NCI-H2196 (cell line): ENCODE results near the gene FBXO41.

Experiments
- DNase-seq: peaks from one replicate; lab custom pipeline; 2025; ENCODE audit not compliant: unreplicated experiment; lab: John Stamatoyannopoulos, UW

Gene FBXO41

DNA sequence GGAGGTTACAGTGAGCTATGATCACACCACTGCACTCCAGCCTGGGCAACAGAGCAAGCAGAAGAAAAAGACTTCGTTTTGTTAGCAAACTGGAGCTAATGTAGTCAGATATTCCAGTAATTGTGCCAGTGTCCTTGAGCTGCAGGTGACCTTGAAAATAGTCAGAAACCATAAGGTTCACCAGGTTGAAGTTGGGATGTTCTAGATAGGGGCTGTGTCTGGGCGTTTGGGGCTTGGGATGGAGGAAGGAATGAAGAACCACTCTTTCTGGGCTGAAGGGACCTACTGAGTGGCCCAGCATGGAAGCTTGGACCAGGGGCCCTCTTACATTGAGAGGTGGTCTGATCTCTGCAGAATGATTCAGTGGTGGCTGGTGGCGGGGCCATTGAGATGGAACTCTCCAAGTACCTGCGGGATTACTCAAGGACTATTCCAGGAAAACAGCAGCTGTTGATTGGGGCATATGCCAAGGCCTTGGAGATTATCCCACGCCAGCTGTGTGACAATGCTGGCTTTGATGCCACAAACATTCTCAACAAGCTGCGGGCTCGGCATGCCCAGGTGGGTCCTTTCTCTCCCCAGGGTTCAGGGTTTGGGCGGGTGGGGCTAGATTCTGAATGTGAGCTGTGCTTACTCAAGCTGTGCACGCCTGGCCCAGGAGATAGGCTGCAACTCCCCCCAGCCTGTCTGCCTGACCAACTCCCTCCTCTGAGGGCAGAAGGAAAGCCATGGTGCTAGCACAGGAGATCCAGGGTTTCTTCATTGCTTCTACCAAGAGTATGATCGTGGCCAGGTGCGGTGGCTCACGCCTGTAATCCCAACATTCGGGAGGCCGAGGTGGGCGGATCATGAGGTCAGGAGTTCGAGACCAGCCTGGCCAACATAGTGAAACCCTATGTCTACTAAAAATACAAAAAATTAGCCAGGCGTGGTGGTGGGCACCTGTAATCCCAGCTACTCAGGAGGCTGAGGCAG is 33.1 kb downstream of the FBXO41 start:
- no peak for DNase-seq

DNA sequence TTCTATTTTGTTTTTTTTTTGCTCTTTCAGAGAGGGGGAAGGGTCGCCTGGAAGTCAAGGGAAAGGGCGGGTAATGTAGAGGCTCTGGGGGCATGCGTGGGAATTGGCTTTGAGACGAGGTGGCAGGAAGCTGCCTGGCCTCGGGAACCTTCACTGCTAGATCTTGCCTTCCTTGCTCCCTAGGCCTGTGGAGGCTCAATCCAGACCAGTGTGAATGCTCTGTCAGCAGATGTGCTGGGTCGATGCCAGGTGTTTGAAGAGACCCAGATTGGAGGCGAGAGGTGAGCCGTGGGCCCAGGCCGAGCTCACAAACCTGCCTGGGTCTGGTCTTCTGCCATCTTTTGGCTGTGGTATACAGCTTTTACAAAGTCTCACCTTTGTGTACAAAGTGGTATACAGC is 34.6 kb downstream of the FBXO41 start:
- no peak for DNase-seq

DNA sequence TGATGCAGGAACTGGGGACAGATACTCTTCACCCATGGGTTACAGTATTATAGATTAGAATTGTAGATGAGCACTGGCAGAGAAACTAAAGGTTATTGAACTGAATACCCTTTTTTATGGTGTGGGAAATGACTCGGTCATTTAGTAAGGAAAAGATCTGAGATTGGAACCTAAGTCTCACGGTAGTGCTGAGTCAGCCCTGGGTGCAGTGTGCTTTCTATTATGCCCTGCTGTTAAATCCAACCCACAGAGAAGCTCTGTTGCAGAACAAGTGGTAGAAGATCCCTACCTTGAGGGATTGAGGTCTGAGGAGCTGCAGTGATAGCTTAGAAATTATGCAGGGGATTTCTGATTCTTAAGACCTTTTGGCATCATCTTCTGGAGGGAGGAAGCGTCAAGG is 37.4 kb downstream of the FBXO41 start:
- DNase-seq = no peak

DNA sequence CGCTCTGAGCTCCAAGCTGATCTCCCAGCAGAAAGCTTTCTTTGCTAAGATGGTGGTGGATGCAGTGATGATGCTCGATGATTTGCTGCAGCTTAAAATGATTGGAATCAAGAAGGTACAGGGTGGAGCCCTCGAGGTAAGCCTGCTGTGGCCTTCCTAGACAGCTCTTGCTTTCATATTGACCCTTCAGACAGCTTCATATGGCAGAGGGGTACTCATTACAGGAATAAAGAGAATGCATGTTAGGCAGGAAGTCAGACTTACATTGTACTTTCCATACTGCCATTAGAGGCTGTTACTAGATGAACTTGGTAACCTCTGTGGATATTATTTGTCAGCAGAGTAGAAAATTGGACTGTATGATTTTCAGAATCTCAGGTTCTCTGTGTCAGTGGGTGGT is 39.7 kb downstream of the FBXO41 start:
- no peak for DNase-seq

DNA sequence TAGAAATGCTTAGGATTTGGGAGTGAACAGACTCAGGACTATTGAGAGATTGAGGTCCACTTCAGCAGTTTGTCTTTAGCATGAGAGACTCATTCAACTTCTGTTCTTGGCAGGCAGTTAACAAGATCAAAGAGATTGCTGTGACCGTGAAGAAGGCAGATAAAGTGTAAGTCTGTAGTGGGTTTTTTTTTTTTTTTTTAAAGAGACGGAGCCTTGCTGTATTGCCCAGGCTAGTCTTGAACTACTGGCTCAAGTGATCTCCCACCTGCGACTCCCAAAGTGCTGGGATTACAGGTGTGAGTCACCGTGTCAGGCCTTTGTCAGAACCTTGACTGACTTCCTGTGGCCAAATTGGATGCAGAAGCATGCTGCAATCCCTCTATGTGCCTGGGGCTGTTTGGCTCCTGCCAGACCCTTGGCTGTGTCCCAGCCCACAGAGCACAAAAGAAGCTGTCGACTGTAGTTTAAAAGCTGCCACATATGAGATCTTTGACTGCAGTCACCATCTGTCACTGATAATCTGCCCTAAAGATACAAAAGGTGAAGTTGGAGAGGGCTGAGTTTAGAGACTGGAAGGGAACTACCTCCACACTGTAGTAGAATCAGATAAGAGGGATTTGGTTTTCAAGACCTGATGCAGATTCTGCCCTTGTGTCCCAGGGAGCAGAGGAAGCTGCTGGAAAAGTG is 40.3 kb downstream of the FBXO41 start:
- peak; percentile 65 for DNase-seq

DNA sequence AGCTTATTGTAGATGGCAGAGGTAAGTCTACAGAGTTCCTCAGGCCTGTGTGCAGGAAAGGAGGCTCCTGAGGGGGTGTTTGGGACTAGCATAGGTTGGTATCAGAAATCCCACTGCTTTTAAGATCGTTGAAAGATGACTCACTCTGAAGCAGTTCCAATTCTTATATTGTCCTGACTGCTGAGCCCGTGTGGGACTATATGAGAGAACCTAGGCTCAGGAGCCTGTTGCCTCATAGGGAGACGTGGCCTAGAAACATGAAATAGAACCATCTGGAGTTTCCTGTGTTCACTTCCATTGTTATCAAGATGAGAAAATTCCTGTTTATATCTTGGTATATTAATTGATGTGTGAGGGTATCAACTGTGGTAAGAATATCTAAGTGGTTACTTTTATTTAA is 44.5 kb downstream of the FBXO41 start:
- DNase-seq = no peak

DNA sequence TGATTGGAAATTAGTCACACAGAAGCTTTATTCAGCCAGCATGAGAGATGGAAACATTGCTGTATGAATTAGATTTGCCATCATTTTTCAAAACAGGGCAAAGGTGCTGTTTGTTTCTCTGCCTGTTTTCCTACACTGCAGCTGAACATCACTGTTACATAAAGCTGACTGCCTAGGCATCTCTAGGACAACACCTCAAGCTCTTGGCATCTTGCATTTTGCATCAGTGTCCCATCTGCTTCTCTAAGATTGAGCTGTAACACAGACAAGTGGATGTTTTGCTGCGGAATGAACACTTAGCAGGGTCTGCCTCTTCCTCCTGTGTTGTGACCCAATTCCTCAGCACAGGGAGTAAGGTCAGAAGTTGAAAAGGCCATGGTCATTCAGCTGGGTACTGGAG is 45.3 kb downstream of the FBXO41 start:
- DNase-seq = no peak

DNA sequence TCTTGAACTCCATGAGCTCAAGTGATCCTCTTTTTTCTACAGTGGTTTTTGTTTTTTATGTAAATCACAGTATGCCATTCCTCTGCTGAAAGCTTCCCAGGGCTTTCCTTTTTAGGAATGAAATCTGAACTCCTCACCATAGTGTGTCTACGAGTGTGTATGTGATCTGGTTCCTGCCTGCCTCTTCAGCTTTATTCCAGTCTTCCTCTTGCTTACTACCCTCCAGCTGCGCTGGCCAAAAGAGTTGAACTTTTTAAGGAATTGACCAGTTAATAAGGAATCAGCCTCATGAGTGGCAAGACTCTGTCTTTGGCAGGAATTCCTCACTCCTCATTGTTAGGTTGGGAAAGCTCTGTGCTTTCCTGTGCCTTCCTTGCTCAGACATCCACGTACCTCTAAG is 46.1 kb downstream of the FBXO41 start:
- no peak for DNase-seq

DNA sequence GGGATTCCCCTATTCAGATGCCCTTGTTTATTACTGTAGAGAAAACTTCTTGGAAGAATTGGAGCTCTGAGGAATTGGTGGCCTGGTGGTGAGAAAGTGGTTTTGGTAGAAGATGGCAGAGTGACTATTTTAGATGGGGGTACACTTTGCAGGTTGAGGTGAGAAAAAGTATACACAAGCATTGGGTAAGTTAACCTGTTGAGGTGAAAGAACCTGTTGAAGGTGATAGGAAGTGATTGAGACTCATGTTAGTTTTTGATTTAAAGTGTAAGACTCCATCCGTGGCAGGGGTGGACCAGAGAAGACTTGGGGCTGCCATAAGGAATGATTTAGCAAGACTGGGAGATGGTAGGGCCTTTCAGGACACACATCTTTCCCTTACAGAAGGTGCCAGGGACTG is 47.1 kb downstream of the FBXO41 start:
- DNase-seq = no peak

DNA sequence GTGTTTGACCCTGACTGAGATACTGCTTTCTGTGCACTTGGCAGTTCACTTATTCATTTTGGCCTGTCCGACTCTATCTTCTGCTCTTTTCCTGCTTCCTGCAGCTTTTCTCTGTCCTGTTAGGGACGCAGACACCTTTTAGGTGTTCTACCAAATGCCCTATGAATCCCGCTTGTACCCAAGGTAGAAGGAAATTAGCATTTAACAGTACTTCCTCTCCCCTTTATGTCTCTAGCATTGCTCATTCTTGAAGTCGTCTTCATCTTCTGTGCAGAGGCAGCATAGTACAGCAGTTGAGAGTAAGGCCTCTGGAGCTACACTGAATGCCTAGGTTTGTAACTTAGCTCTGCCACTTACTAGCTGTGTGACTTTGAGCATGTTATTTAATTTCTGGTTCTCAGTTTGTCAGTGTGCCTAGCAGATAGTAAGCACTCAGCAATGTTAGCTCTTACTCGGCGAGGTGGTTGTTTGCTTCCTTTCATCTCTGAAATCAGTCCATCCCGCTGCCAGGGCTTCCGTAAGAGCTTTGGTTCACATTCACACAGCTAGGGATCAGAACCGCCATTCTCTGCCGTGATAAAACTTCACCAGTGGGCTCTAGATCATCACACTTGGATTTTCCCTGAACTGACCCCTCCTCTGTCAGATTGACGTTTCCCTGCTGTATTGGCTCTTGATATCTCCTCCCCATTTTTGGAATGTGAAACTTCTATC is 48.8 kb downstream of the FBXO41 start:
- no peak for DNase-seq

DNA sequence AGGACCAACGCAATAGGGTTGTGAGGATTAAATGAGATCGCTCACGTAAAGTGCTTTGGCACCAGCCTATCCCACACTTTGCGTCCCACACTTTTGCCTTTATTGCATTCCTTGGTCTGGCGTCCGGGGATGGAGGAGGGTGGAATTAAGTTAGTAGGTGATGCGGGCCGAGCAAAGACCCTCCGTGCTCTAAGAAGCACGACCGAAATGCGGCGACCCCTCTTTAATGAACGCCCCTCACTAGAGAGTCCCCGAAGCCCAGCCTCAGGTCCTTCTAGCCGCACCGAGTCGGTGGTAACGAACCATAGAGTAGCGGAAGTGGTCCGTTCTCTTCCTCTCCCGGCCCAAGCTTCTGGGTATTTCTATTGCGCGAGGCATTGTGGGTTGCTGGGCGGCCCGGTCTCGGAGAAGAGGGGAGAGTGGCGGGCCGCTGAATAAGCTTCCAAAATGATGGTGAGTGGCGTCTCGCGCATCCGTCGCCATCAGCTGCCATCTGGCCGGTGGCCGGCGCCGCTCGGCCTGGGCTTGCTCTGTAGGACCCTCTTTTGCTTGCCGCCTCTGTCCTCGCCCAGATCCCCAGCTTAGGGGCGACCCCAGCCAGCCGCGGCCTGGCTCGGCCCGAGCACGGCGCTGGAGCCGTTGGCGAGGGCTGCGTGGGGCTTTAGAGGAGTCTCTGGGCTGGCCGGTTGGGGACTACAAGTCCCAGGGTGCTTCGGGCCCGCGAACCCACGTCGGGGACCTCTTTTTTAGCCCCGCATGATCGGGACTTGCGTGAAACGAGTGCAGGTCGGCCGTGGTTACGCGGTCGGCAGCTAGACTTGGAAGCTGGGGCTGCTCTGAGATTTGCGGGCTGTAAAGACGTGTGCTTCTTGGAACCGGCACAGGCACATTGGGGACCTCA is 50.1 kb downstream of the FBXO41 start, which contains the start of gene CCT7:
Gene CCT7 (plus strand): TSS at position 377 of the 901 bp plus-strand sequence. CDS start 71 bp downstream, at position 448.
- peak; percentile 75 for DNase-seq

DNA sequence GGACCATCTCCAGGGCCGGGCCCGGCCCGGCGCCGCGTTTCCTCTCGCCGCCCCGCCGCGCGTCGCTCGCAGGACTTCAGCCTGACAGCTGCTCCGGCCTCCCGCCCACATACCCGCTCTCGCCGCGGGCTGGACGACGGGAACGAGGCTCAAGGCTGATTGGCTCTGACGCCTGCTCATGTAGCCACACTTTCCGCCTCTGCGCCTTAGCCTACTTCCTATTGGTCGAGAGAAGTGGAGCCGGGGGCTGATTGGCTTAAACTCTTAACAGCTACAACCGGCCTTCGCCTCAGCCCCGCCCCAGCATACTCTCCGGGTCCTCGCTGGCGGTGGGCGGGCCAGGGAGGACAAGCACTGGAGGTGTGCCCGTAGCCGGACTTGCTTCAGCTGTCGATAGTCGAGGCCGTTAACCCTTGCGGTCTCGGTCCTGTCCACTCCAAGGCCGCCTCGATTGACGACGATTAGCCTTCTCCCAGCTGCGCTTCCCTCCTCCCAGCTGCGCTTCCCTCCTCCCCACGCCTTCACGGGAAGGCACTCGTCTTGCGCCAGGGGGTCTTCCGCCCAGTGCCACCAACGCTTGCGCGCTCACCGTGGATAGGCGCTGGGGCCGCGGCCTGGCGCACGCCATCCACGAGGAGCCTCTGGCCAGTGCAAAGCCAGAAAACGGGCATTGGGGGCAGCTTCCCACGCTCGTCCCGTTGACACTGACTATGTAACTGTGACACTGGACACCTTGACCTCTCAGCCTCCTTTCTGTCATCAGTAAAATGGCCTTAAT is 50.9 kb downstream of the FBXO41 start, which contains the start of gene PRADC1:
Gene PRADC1 (minus strand): TSS at position 86 of the 778 bp plus-strand sequence. CDS start 79 bp downstream, at position 7.
- DNase-seq = peak; percentile 91

DNA sequence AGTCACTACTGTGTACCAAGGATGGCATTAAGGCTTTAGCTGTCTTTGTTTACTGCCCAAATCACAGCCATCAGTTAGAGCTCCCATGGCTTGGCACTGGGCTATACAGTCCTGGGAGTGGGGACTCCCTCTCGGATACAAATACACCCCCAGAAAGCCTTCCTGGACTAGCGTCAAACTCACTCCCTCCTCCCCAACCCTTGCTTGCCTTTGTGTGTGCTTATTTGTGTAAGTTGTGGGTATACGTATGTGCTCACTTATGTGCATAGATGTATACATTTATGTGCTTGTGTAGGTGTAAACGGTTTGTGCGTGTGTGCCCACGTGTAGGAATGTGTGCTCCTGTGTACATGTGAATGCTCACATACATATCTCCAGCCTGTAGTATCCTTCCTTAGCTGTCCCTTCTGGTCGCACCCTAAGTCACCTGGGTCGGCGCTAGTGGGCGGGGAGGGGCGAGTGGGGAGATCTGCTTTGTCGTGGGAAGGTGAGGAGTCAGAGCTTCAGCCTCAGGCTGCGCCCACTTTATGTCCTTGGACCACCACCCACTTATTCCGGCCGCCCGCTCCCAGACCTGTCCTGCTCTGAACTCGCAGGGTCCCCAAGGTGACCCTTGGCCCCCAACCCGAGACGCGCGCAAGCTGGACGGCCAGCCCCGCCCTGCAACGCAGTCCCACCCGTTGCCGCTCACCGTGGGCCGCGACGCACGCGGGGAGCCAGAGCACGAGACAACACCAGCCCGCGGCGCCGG is 51.7 kb downstream of the FBXO41 start:
- DNase-seq = no peak

DNA sequence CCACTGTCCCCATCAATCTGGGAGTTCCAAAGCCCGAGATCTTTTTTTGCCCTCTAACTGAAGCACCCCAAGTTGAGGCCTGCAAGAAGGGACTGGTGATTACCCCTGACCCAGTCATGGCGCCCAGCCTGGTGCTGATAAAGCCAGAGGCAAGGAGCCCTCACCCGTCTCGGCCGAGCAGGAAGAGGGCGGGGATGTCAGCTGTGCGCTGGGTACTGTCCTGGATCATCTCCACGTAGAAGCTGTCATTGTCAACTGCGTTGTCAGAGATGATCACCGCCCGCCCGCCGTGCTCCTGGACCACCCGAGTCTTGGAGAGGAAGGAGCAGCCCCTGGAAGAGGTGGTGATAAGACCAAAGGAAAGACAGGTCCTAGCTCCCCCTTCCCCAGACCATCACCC is 55.6 kb downstream of the FBXO41 start:
- DNase-seq = no peak

DNA sequence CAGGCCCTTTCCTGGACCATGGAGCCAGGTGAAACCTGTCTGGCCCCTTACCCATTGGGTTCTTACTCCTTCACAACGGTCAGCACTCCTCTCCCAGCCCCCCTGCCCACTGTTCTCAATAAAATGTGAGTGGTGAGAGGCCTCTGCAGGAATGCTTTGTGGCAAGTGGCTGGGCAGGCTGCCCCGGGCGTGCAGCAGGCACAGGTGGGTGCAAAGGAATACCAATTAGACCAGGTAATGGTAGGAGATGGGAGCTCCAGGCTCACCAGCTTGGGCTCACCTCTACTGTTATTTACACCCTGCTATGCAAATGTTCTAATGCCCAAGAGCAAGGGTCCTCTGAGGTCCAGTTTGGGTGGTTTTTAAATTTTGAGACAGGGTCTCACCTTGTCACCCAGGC is 57.2 kb downstream of the FBXO41 start:
- DNase-seq = no peak

DNA sequence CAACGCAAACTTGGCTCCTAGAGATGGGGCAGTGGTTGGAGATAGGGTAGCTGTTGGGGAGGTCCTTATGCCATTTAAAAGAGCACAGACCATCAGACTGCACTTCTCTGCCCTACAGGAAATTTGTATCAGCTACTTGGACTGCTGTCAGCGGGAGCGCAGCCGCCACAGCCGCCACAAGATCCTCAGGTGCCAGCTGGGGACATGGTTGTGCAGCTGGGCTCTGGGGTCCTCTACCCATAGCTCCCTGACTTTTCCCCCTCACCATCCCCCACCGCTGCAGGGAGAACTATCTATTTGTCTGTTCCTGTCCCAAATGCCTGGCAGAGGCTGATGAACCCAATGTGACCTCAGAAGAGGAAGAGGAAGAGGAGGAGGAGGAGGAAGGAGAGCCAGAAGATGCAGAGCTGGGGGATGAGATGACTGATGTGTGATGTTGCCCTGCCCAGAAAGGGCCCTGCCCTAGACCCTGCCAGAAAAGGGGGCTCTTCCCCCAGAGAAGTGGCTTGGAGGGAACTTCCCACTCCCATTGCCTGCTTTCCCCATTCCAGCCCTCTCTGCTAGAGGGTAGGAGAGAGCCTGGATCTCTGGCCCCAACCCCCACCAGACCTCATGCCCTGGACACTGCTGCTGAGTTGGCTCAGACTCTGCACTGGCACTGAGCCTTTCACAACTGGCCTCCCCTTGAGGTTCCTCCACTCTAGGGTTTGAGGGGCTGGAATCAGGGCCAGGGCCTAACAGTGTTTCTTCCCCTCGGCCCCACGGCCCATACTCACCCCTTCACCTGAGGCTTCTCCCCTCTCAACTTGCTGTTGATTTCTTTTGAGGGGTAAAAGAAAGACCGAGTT is 58.5 kb downstream of the FBXO41 start:
- DNase-seq = no peak

DNA sequence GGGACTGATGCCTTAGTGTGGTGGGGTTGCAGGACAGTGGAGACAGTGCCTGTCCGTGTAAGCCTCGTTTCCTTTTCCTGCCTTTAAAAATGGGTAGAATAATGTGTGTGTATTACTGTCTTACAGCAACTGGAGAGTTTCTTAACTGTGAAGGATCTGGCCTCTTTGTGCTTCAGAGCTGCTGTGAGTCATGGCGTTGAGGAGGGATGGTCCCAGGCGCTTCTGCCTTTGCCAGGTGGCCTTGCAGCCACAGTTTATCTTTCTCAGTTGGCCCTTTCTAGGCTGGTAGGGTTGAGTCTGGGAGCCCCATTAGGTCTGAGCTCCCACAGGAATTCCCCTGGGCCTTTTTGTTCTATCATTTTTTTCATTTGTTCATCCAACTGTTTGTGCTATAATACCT is 60.5 kb downstream of the FBXO41 start:
- DNase-seq = no peak

DNA sequence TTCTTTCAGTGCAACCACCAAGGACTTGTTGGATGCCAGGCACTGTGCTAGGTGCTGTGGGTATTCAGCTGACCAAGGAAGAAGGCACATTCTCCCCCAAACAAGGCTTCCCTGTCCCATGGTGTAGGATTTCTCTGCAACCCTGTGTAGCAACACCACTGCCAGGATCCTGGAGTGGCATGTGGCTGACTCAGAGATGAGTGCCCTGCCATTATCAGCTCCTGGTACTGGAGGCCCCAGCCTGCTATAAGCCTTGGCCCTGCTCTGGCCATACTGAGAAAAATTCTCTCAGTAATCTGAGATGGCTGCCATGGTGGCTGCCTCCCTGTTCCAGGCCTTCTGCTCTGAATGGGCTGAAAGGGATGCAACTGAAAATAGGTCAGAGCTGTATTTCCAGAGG is 66.0 kb downstream of the FBXO41 start:
- no peak for DNase-seq
